Right lobe of liver (tissue), 6 donors: ENCODE data around the gene EFHD2. TPM values are rescaled to one million over a fixed set of nuclear protein-coding genes. Genes with fewer than 3 reads are reported as not detected.

Experiments
- ATAC-seq, 4 donors: fragments of 200-7000 bp; cut with Tn5 transposase; one replicate each; pipeline ENCODE4 v1.9.1; 2020; ENCODE audit warnings: mild to moderate bottlenecking in 4 of 4, moderate library complexity in 4 of 4
- DNase-seq, 3 donors: peaks; one replicate each; pipeline ENCODE4 v3.0.0-alpha.2; 2020
- H3K27ac ChIP-seq, 3 donors: fragments of 200-600 bp; one replicate each; pipeline ENCODE4 v1.8.0; 2022
- H3K27me3 ChIP-seq, 2 donors: fragments of 200-600 bp; one replicate each; pipeline ENCODE4 v1.8.0; 2022
- H3K36me3 ChIP-seq, 4 donors: fragments of 200-600 bp; sonication (generic) in 1 of 4; one replicate each; pipeline versions ENCODE4 v1.5.1 to v1.8.0; 2017 to 2022; ENCODE audit warnings: control low read depth in 1 of 4
- H3K4me1 ChIP-seq, 4 donors: fragments of 200-600 bp; sonication (generic) in 1 of 4; one replicate each; pipeline versions ENCODE4 v1.5.1 to v1.8.0; 2017 to 2022; ENCODE audit warnings: control low read depth in 1 of 4
- H3K4me3 ChIP-seq, 3 donors: fragments of 200-600 bp; one replicate each; pipeline ENCODE4 v1.8.0; 2022
- H3K9me3 ChIP-seq, 4 donors: fragments of 200-600 bp; sonication (generic) in 1 of 4; one replicate each; pipeline versions ENCODE4 v1.5.1 to v1.8.0; 2017 to 2022; ENCODE audit warnings: control low read depth in 1 of 4
- CTCF ChIP-seq, 4 donors: fragments of 200-600 bp in 3 of 4; fragments of 450-650 bp in 1 of 4; IDR thresholded peaks; one replicate each; pipeline versions ENCODE4 v1.5.1 to v1.8.0; 2016 to 2022; ENCODE audit warnings: antibody characterized with exemption in 4 of 4, mild to moderate bottlenecking in 2 of 4
- POLR2A ChIP-seq: fragments of 450-650 bp; IDR thresholded peaks from one replicate; pipeline ENCODE4 v1.6.1; 2017; ENCODE audit warnings: antibody characterized with exemption, mild to moderate bottlenecking
- WGBS: methylation state at CpG from one replicate; pipeline ENCODE4 v1.1.6; 2018; ENCODE audit warnings: low coverage, low lambda C conversion rate; ENCODE audit not compliant: insufficient coverage; ENCODE audit errors: missing lambda C conversion rate; 5-methylcytosine and 5-hydroxymethylcytosine counted together
- intact Hi-C, 2 donors: fragments of 100-400 bp; cut with DNase I; formaldehyde crosslinking; loops; one replicate each; pipeline versions ENCODE4 v1.11.2 to v1.14.1; 2022
- total RNA-seq, 6 experiments: library from RNA; depleted of rRNA in 2 of 6; stranded (reverse); fragments of >200 nt in 2 of 6; fragmentation: NEBNext Ultra II Directional in 3 of 6; extraction: Animal tissue kit (Norgen Biotek cat#: 25700) in 3 of 6; gene quantifications; one replicate each; pipeline versions ENCODE4 v1.1.0 to v1.2.4, GENCODE V29; 2016 to 2023
- donor health status: DM: no; HTN: yes; CAD: no.
- donor health status: DM: no; HTN: no; CAD: no.
- donor health status: DM: no; HTN: no; CAD: no.
- donor health status: DM: no; HTN: yes; CAD: no.
- donor health status: DM: no; HTN: yes; CAD: no.

Gene EFHD2
- total RNA-seq, 6 experiments from 2014 or later = 9.9 to 19.4 (median 15.6) TPM

GRCh38 chr1:15444468-15445389 lies 35.0 kb downstream of the EFHD2 start:
- Histone ChIP-seq H3K36me3 (no peaks in the 10 kb centered on the region), H3K9me3 (no peaks in the 10 kb centered on the region), H3K27me3 (no peaks in the 10 kb centered on the region), H3K27ac (no peak overlapping the region), H3K4me1 (no peaks in the 10 kb centered on the region), H3K4me3 (no peak overlapping the region)
- DNase-seq = no peak
- ATAC-seq = no peak
- no peak for TF ChIP-seq POLR2A
- no peak for TF ChIP-seq CTCF (IDR thresholded peaks at IDR 0.05)
- 64% methylated on average over 3 of the region's 17 CpGs for WGBS
- intact Hi-C loops = no loop called here

GRCh38 chr1:15445390-15446122 lies 35.9 kb downstream of the EFHD2 start:
- no peak overlapping the region for H3K4me3 ChIP-seq
- H3K9me3 ChIP-seq = no peaks in the 10 kb centered on the region
- H3K36me3 ChIP-seq = no peaks in the 10 kb centered on the region
- intact Hi-C loops = no loop called here
- TF ChIP-seq CTCF (IDR thresholded peaks at IDR 0.05) (no peak), POLR2A (no peak)
- 46% methylated on average over 2 of the region's 14 CpGs for WGBS
- no peaks in the 10 kb centered on the region for H3K4me1 ChIP-seq
- no peaks in the 10 kb centered on the region for H3K27me3 ChIP-seq
- ATAC-seq = no peak
- H3K27ac ChIP-seq = no peak overlapping the region
- no peak for DNase-seq

- no peak overlapping the region for H3K27ac ChIP-seq
- H3K4me1 ChIP-seq = no peaks in the 10 kb centered on the region
- no peak for DNase-seq
Measured at GRCh38 chr1:15446212-15446611, 36.5 kb downstream of the EFHD2 start.

GRCh38 chr1:15448877-15449462 lies 39.3 kb downstream of the EFHD2 start:
- no peaks in the 10 kb centered on the region for H3K9me3 ChIP-seq
- TF ChIP-seq POLR2A = no peak
- TF ChIP-seq CTCF (IDR thresholded peaks at IDR 0.05) = no peak
- H3K36me3 ChIP-seq = no peaks in the 10 kb centered on the region
- H3K4me1 ChIP-seq = no peaks in the 10 kb centered on the region
- intact Hi-C loops = no loop called here
- no peak for DNase-seq
- H3K4me3 ChIP-seq = no peak overlapping the region
- ATAC-seq = no peak
- WGBS = 85% methylated on average over 3 of the region's 3 CpGs
- H3K27me3 ChIP-seq = no peaks in the 10 kb centered on the region
- H3K27ac ChIP-seq = no peak overlapping the region

More at GRCh38 chr1:15446212-15446611, 36.5 kb downstream of the EFHD2 start:
- no peaks in the 10 kb centered on the region for H3K27me3 ChIP-seq
- intact Hi-C loops = no loop called here
- TF ChIP-seq CTCF (IDR thresholded peaks at IDR 0.05) (no peak), POLR2A (no peak)
- no peaks in the 10 kb centered on the region for H3K36me3 ChIP-seq
- ATAC-seq = no peak
- H3K9me3 ChIP-seq = no peaks in the 10 kb centered on the region
- WGBS = no CpG with 5 or more reads among the region's 4 CpGs
- no peak overlapping the region for H3K4me3 ChIP-seq
